GM13977 (cell line): Measurements from ENCODE around the gene SALL3.

ENCODE experiments used
- DNase-seq: peaks from one replicate; pipeline ENCODE4 v3.0.0; 2012; ENCODE audit warnings: low spot score
- in situ Hi-C: fragments of 300-500 bp; cut with MboI; formaldehyde crosslinking; loops from one replicate; pipeline ENCODE4 v1.12.0; 2022; ENCODE audit warnings: low sequenced_read_pairs, low pct_unique_long_range_greater_than_20kb, mixed read lengths, inconsistent platforms; ENCODE audit not compliant: unreplicated experiment
- TF ChIP-seq, protein P1 (sequence below): IDR thresholded peaks from 2 replicates; pipeline ENCODE4 v1.5.1; 2012; ENCODE audit warnings: mild to moderate bottlenecking, control low read depth; ENCODE audit not compliant: insufficient read depth; ENCODE audit errors: extremely low read depth, missing control alignments

Gene SALL3

DNA sequence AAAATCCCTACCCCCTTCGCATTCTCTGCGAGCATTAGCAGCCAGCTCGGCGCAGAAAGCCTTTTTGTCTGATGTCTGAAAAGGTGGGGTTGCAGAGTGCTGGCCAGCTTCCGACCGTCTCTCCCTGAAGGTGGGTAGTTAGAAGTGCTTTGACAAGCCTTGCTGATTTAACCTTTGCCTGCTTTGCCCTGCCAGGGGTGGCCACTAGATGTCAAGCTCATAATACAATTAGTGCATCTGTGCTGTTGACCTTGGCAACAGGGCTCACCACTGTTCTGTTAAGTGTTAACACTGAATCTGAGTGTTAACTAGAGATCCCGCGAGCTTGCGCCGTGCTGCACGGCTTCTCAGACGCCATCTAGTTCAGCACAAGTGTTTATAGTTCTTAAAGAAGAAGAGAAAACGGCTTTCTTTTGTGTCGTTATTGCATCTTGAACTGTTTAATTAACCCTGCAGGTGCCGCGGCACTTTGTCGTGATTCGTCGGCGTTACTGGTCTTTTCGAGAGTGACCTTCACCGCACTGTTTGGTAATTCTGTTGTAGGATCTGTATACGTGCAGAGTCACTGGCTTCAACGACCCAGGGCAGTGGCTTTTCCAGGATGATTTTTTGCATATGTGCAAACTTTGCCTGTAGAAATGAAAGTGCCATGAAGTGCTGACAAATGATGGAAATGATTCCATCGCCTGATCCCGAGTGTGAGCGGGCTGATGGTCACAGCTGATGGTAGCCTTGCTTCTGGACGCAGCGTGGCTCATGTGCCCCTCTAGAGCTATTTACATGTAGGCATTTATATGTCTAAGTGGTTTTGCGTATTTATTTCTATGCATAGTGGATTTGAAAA is 5.5 kb downstream of the SALL3 start:
- no peak for DNase-seq
- TF ChIP-seq, protein P1, sequence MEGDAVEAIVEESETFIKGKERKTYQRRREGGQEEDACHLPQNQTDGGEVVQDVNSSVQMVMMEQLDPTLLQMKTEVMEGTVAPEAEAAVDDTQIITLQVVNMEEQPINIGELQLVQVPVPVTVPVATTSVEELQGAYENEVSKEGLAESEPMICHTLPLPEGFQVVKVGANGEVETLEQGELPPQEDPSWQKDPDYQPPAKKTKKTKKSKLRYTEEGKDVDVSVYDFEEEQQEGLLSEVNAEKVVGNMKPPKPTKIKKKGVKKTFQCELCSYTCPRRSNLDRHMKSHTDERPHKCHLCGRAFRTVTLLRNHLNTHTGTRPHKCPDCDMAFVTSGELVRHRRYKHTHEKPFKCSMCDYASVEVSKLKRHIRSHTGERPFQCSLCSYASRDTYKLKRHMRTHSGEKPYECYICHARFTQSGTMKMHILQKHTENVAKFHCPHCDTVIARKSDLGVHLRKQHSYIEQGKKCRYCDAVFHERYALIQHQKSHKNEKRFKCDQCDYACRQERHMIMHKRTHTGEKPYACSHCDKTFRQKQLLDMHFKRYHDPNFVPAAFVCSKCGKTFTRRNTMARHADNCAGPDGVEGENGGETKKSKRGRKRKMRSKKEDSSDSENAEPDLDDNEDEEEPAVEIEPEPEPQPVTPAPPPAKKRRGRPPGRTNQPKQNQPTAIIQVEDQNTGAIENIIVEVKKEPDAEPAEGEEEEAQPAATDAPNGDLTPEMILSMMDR: peak; percentile 58
- in situ Hi-C loops: no loop called here

DNA sequence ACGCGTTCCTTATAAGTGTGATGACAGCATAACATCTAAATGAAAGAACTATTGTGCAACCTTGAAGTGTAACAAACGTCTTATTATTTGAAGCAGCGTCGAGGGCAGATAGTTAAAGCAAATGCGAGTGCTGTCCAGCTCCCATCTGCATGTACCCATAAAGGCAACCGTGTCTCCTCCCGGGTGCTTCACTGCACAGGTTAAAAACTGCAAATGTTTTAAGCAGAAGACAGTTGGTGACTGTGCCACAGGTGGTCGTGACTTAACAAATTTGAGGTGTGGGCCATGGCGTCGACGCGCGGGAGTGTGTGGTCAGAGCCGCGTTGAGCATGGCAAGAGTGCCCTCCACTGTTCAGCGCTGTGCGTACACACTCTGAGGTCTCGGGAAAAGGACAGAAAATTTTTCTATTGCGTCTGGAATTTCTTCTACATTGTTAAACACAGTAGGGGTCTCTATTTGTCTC is 6.4 kb downstream of the SALL3 start:
- in situ Hi-C loops: no loop called here
- TF ChIP-seq, protein P1: peak; percentile 32
- DNase-seq: no peak

DNA sequence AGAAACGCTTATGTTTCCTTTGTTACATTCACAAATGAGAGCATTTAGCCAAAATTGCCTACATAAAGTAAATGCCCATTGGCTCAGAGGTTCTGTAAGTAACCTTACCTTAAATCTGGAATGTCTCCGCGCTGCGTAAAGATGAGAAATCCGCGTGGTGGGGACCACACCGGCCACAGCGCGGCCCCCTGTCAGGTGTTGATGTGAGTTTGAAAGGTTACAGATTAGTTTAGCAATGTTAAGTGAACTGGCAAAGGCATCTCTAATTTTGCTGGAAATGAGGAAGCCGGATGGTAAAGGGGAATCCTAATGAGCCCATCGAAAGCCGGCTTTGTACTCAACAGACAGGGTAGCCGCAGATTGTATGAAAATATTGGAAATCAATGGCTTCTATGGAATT is 11.8 kb downstream of the SALL3 start:
- TF ChIP-seq, protein P1: no peak
- in situ Hi-C loops: no loop called here
- DNase-seq: no peak

DNA sequence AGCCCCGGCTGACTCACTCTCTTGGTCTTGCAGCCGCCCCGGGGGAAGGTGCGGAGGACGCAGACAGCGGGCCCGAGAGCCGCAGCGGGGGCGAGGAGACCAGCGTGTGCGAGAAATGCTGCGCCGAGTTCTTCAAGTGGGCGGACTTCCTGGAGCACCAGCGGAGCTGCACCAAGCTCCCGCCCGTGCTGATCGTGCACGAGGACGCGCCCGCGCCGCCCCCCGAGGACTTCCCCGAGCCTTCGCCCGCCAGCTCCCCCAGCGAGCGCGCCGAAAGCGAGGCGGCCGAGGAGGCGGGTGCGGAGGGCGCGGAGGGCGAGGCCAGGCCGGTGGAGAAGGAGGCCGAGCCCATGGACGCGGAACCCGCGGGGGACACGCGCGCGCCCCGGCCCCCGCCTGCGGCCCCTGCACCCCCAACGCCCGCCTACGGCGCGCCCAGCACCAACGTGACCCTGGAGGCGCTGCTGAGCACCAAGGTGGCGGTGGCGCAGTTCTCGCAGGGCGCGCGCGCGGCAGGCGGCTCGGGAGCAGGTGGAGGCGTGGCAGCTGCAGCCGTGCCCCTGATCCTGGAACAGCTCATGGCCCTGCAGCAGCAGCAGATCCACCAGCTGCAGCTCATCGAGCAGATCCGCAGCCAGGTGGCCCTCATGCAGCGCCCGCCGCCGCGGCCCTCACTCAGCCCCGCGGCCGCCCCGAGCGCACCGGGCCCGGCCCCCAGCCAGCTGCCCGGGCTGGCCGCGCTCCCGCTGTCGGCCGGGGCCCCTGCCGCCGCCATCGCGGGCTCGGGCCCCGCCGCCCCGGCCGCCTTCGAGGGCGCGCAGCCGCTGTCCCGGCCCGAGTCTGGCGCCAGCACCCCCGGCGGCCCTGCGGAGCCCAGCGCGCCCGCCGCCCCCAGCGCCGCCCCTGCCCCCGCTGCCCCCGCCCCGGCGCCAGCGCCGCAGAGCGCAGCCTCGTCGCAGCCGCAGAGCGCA is 12.7 kb downstream of the SALL3 start:
- DNase-seq: no peak
- in situ Hi-C loops: no loop called here
- TF ChIP-seq, protein P1: no peak

DNA sequence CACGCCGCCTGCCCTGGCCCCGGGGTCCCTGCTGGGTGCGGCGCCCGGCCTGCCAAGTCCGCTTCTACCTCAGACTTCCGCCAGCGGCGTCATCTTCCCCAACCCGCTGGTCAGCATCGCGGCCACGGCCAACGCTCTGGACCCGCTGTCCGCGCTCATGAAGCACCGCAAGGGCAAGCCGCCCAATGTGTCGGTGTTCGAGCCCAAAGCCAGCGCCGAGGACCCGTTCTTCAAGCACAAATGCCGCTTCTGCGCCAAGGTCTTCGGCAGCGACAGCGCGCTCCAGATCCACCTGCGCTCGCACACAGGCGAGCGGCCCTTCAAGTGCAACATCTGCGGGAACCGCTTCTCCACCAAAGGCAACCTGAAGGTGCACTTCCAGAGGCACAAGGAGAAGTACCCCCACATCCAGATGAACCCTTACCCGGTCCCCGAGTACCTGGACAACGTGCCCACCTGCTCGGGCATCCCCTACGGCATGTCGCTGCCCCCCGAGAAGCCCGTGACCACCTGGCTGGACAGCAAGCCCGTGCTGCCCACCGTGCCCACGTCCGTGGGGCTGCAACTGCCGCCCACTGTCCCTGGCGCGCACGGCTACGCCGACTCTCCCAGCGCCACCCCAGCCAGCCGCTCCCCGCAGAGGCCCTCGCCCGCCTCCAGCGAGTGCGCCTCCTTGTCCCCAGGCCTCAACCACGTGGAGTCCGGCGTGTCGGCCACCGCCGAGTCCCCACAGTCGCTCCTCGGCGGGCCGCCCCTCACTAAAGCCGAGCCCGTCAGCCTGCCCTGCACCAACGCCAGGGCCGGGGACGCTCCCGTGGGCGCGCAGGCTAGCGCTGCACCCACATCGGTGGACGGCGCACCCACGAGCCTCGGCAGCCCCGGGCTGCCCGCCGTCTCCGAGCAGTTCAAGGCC is 13.7 kb downstream of the SALL3 start:
- DNase-seq: no peak
- in situ Hi-C loops: no loop called here
- TF ChIP-seq, protein P1: no peak
